HG03571 (cell line): ENCODE data around the gene SOSTDC1.
"Not testable (repeated sequence)": the region's sequence is repeated elsewhere in the genome, so short reads cannot be mapped to it uniquely, and the experiment has no call there.

Experiments
- ATAC-seq: cut with Tn5 transposase; IDR thresholded peaks from one replicate; pipeline ENCODE4 v1.9.1; 2021; ENCODE audit not compliant: unreplicated experiment

The SOSTDC1 gene

DNA sequence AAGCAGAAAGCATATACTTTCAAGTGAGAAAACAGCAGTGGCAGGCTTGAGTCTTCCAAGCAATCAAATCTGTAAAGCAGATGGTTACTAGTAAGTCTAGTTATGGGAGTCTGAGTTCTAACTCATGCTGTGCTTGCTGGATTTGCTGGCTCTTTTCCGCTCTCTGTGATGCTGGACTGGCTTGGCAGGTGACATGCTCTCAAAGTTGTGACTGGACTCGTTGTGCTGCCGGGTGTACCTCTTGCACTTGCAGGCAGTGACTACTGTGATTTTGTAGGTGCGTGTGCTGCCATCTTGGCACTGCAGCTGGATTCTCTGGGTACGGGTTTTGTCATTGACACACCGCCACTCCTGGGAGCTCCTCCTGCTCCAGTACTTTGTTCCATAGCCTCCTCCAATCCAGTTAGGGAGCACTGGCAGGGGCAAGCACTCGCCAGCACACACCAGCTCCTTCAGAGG is 3.1 kb downstream of the SOSTDC1 start:
- ATAC-seq: no peak

DNA sequence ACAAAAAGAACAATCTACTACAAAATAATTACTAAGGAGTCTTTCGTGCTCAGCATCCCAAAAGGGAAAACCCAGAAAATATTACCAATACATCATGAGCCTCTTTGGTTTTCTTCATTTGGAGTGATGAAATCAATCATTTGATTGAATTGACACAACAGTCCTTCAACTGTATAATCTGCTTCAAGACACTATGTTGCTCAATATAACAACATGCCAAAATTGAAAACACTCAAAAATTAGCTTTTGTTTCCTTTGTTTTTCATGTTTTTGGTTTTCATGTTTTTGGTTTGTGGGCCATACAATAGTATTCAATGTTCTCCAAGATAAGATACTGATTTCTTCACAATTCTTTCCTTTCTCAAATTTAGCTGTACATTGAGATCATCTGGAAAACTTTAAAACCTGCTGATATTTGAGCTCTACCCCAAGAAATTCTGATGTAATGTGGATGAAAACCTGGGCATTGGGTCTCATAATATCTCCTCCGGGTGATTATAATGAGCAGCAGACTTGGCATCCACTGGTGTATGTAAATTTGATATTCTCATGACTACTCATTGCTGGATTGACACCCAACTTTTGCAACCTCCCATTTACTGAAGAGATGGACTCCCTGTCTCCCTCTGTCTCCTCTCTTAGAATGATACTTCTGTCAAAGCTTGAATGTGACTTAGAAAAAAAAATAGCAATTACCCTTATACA is 4.6 kb downstream of the SOSTDC1 start:
- ATAC-seq: no peak

DNA sequence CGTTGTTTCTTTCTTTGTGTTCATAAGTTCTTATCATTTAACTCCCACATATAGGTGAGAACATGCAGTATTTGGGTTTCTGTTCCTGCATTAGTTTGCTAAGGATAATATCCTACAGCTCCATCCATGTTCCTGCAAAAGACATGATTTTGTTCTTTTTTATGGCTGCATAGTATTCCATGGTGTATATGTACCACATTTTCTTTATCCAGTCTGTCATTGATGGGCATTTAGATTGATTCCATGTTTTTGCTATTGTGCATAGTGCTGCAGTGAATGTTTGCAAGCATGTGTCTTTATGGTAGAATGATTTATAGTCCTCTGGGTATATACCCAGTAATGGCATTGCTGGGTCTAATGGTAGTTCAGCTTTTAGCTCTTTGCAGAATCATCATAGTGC is 9.2 kb downstream of the SOSTDC1 start:
- not testable (repeated sequence) for ATAC-seq

DNA sequence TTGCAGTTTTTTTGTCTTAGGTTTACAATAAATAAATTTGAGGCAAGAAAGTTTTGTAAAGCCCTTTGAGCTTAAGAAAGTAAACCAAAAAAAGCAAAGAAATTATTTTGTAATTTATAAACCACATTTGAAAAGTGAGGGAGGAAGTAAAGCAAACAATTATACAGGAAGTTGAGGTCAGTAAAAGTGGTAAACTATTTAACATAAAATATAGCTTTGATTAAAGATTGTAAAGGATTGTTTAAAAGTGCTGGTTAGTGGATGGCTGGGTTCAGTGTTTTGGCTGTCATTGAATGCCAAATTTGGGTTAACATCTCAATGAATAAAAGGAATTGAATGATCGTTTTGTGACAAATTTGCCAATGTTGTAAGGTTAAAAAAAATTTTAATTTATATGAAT is 9.9 kb downstream of the SOSTDC1 start:
- ATAC-seq: no peak

DNA sequence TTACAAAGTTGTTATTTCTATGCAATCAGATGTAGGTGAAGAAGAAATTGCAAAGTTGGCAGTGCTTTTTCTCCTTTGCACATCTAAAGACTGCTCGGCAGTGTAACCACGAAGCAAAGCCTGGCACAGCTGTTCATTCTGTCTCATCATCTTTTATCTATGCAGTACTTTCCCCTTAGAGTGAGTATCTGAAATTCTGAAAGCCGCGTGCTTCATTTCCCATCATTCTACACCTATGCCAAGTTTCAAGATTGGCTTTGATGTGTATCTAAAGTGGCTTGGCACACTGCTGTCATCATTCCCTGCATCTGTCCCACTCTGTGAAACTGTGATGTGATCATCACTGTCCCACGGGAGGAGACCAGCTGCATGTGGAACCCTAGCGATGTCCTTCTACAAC is 15.2 kb downstream of the SOSTDC1 start:
- no peak for ATAC-seq

DNA sequence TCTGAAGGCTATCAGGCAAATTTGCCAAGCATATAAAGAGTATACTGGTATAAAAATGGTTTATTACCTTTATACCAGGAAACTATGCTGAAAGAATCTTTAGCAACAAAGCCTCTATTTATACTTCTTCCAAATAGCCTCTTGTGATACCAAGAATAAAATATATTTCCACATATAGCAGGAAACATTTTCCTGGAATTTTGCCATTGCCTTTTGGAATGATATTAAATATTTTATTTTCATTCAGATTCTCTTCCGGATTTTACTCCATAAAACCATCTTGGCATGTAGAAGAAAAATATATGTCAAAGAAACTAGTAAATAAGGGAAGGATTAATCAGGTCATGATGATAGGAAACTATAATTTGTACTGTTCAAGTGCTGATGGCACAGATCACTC is 17.7 kb downstream of the SOSTDC1 start:
- ATAC-seq: no peak

DNA sequence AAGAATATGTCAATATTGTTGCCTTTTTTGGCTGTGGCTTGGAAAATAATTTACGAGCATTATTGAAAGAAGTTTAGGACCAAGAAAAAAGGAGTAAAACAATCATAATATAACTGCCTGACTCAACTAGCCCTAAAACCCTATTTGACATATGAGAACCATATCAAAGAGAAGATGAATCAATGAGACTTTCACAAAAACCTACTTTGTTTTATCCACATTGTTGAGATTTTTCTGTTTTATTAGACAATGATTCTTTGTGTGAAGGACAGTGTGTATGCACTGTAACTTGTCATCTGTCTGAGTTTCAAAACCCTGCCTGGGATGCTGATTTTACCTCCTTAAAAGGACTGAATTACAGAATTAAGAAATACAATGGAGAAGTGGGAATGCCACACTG is 19.0 kb downstream of the SOSTDC1 start:
- ATAC-seq: no peak

DNA sequence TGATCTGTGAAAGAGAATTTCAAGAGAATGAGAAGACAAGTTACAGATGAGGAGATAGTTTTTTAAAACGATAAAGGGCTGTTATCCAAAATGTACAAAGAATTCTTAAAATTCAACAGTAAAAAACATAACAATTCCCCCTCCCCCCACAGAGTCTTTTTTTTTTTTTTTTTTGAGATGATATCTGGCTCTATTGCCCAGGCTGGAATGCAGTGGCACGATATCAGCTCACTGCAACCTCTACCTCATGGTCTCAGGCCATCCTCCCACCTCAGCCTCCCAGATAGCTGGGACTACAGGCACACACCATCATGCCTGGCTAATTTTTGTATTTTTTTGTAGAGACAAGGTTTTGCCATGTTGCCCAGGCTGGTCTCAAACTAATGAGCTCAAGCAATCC is 21.7 kb downstream of the SOSTDC1 start:
- not testable (repeated sequence) for ATAC-seq

DNA sequence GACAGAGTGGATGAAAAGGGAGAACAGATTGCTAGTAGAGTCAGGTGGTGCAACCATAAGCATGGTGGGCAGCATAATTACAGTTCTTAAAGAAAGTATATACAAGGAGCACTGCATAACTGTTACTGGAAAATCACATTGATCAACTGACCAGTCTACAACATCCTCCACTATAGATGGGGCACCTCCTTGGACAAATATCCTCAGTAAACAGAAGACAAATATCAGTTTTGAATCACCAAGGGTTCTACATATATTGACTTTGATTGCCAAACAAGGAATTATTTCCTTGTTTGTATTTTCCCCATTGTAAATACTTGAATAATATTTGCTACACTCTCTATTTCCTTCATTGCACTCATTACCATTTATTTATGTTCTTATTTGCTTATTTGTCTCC is 26.6 kb downstream of the SOSTDC1 start:
- ATAC-seq: no peak

DNA sequence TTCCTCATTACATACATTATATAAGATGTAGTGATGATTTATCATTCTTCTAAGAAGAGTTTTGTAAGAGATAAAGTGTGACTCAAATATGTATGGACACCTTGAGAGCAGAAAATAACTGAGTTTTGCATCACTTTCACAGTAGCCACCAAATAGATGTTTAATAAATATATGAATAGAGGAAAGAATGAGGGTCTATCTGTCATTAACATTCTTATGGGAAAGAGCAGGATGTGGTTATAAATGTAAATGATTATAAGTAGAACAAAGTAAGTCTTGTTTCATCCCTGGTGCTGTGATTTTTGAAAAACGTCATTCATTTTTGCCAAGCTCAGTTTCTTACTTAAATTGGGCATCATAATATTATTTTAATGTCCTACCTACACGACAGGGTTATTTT is 29.2 kb downstream of the SOSTDC1 start:
- ATAC-seq: no peak

DNA sequence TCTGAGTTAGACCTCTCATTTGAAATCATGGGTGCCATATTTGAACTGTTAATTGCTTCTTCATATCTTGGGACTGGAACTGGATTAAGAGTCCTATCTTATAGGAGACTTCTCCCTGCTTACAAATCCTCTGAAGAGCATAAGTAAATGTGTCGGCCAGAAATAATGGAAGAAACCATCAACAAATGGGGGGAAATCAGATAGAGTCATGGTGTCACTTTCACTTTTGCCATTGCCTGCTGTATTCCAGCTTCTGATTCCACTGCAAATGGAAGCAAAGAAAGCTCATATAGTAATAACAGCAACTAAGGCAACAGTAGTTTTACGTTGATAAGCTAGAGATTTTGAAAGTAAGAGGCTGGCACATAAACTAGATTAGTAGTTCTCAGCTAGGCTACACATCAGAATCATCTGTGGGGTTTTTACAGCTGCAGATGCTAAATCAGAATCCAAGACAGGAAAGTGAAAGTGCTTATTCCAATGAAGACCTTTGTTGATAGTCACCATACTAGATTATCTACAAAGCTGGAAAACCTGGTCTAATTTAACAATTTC is 31.9 kb downstream of the SOSTDC1 start:
- no peak for ATAC-seq

DNA sequence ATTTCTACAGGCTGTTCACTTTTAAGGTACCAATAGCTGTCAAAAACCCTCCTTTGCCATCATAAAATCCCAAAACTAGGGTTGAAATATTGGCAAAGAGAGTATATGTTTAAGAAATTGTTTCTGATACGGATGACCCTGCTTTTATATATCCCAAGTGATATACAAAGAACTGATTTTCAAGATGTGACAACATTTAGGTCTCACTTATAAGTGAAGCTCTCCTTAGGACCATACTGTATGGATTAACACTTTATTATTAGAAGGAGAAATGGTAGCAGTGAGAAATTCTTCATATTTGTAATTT is 33.2 kb downstream of the SOSTDC1 start:
- no peak for ATAC-seq

DNA sequence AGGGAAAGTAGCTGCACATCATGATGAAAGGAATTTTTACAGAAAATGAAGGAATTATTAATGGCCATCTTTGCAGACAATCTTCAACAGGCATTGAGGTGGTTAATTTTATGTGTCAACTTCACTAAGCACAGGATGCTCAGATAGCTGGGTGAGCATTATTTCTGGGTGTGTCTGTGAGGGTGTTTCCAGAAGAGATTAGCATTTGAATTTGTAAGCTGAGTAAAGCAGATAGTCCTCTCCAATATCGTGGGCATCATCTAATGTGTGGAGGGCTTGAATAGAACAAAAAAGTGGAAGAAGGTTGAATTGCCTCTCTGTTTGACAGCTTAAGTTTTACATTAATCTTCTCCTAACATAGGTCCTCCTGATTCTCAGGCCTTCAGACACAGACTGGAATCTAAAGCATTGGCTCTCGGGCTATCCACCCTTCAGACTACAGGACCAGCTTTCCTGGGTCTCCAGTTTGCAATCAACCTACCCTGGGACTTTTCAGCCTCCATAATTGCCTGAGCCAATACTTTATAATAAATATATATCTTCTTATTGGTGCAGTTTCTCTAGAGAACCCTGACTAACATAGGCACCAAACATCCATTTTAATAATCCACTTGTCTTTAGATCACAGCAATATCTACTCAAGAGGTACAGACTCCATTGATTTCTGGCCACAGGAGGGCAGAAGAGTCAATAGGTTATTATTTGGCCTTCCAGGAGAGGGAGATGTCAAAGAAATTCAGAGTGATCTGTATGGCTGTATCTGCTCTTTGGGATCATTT is 33.7 kb downstream of the SOSTDC1 start:
- peak; percentile 58 for ATAC-seq

DNA sequence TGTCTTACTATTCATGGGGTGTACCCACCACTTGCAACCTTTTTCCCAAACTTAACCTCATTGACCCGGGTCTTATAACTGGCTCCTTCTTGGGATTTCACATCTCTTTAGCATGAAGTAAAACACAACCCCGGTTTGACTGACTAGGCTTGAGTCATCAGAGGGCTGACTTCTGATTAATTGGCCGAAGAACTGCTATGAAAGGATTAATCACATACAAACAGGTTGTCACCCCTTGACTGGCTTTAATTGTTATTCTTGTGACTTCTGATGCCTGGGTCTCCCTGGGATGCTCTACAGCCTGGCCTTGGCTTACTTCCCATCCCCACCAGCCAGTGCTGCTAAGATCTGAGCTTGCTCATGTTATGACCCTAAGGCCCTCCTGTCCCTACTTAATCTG is 35.4 kb downstream of the SOSTDC1 start:
- no peak for ATAC-seq

DNA sequence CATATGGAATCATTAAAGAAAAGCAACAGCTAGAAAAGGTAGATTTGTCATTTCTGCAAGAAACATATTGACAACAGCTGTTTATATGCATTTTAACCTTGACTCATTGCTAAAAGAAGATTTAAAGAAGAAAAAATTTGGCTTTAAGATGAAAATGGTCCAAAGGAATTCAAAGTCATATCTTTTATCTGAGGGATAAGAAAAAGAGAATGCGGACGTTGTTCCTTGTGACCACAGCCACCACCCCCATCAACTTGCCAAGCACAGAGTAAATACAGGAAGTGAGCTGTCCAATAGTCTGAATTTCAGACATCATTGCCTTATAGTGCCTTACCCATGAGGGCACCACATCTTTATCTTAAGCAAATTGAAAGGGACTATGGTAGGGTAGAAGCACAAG is 36.9 kb downstream of the SOSTDC1 start:
- no peak for ATAC-seq

DNA sequence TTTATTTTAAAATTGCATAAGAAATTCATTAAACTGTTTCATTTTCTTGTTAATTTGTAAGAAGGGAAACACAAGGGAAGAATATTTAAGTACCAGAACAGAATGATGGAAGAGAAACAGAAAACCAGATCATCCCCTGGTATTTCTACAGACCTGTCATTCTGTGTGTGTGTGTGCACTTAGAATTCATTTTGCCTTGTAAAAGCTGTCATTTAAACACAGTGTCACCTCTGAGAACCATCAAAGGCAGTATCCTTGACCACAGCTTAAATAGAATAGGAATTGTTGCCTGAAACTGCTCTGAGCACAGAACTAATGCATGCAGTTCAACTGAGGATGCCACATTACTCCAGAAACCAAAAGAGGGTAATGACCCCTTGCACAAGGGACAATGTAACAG is 37.4 kb downstream of the SOSTDC1 start:
- ATAC-seq: no peak

DNA sequence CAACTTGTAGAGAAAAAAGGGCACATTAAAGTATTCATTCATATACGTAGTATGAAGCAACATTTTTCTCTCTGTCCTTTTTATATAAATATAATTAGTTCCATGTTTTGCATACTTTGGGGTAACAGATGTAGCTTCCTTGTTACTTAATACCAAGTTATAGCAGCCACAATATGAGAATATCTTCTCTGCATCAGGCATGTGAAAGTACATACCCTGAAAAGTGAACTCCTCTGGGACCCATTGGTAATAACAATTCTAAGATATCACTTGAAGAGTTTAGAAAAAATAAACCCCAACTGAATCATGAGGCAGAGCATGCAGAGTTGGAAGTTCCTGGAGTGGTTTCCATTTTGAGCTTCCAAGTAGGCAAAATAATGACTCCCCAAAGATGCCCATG is 41.8 kb downstream of the SOSTDC1 start:
- ATAC-seq: no peak

DNA sequence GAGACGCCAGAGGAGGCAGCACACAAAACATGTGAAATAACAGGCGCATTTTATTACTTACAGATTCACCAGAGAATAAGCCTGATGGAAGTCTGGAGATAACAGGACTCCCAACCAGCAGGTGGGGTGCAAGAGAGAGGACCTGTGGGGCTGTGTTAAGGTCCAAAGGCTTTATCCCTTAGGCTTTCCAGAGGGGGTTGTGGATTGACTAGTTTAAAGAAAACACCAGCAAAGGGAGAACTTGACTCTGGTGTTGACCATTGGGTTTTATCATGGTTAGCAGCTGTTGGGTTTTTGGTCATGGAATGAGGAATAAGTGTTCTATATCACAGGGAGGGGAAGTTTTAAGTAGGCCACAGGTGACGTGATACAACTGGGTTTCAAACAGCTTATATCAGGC is 42.6 kb downstream of the SOSTDC1 start:
- ATAC-seq: no peak

DNA sequence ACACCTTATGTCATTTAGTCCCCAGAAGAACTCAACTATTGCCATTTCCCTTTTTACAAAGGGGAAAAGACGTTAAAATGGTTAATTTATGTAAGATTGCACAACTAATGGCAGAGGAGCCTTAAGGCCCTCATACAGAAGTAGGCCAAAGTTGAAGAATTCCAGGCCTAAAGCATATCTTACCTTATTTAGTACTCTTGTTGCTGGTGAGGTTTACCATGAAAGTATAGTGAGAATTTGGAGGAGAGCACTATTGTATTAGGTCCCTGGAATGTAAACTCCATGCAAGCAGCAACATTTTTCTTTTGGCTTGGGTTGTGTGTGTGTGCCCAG is 43.5 kb downstream of the SOSTDC1 start:
- ATAC-seq: no peak

DNA sequence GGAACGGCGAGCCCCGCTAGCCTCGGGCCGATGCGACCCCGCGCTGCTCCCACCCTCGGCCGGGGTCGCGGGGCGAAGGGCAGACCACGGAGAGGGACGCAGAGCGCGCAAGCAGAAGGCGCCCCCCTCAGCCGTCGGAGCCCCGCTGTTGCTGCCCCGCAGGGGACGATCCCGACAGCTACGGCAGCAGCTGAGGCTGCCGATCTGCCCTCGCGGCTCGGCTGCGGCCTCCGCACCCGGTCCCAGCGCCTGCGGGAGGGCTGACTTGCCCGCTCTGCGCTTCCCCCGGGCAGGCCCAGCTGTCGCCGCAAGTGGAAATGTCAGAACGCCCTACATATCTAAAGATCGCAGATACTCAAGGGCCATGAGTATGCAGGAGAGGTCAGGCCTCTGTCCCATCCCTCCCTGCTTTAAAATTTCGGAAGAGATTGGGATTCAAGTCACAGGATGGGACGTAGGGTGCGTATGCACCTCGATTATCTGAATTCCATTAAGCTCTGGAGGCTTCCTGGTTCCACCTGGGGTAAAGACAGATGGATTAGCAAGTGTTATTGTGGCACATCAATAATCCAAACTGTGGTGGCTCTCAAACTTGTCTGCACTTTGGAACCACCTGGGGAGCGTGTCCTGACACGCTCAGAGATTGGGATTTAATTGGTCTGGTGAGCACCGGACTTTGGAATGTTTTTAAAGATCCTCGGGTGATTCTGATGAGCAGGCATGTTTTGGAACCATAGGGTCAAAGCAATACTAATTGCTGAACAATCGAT is 44.0 kb downstream of the SOSTDC1 start, which contains the start of gene CRPPA:
Gene CRPPA, minus strand, starts transcription at position 206 of the 770 bp plus-strand sequence. CDS start 216 bp downstream, outside the sequence.
- peak; percentile 39 for ATAC-seq

DNA sequence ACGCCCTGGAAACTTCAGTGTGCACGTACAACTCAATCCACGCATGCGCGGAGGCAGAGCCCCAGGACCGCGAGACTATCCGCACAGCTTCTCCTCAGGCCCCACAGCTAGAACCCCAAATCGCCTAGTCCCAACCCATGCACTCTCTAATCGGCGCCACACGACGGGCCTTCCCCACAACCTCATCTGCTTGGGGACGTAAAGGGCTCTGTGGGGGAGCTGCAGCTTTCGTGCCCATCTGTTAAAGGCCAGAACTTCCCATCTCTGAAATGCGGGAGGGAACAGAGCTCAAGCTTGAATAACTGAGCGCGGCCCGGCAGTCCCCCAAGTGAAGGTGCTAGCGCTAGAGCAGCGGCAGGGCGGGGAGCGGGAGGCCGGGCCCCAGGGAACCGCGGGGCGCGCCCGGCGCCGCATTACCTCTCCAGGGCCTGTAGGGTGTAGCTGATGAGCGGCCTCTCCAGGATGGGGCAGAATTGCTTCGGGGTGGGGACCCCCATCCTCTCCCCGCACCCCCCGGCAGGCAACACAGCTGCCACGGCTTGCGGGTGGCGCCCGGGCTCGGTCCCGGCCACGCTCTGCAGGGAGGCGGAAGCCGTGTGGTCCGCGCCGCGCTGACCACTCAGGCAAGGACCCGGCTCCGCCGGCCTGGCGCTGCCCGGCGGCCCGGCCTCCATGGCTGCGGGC is 44.7 kb downstream of the SOSTDC1 start:
- peak; percentile 88 for ATAC-seq
